Neutrophil (primary cell): ENCODE measurements around the gene ARVCF.
A peak's percentile ranks its signal among the peaks of the same experiment; 100 is the strongest.

Experiments used
- H3K27ac ChIP-seq: fragments of 200-600 bp; sonication (generic); 2 replicates; pipeline ENCODE4 v1.5.1; 2016; ENCODE audit warnings: mild to moderate bottlenecking, moderate library complexity
- H3K27me3 ChIP-seq: fragments of 200-600 bp; sonication (generic); 2 replicates; pipeline ENCODE4 v1.6.0; 2016; ENCODE audit warnings: mild to moderate bottlenecking
- H3K36me3 ChIP-seq: fragments of 200-600 bp; sonication (generic); 2 replicates; pipeline ENCODE4 v1.5.1; 2017
- H3K4me1 ChIP-seq, 2 experiments: fragments of 200-600 bp in 1 of 2; sonication (generic) in 1 of 2; 1 replicate in 1 of 2; 2 replicates in 1 of 2; pipeline versions ENCODE4 v1.5.1 to v1.6.1; 2013 to 2016; ENCODE audit warnings: low read depth in 1 of 2, low read length in 1 of 2, mild to moderate bottlenecking in 1 of 2, moderate library complexity in 1 of 2; ENCODE audit not compliant: control insufficient read depth in 1 of 2, insufficient read depth in 1 of 2
- H3K4me3 ChIP-seq, 2 experiments: fragments of 200-600 bp in 1 of 2; sonication (generic) in 1 of 2; 1 replicate in 1 of 2; 2 replicates in 1 of 2; pipeline ENCODE4 v1.5.1; 2013 to 2016; ENCODE audit warnings: low read depth in 1 of 2, low read length in 1 of 2, mild to moderate bottlenecking in 1 of 2, moderate library complexity in 1 of 2
- H3K9me3 ChIP-seq: fragments of 200-600 bp; sonication (generic); 2 replicates; pipeline ENCODE4 v1.5.1; 2016
- TF ChIP-seq, protein P1 (sequence below): fragments of 200-600 bp; sonication (generic); IDR thresholded peaks from 2 replicates; pipeline ENCODE4 v1.5.1; 2016; ENCODE audit warnings: antibody characterized with exemption

Gene ARVCF

DNA sequence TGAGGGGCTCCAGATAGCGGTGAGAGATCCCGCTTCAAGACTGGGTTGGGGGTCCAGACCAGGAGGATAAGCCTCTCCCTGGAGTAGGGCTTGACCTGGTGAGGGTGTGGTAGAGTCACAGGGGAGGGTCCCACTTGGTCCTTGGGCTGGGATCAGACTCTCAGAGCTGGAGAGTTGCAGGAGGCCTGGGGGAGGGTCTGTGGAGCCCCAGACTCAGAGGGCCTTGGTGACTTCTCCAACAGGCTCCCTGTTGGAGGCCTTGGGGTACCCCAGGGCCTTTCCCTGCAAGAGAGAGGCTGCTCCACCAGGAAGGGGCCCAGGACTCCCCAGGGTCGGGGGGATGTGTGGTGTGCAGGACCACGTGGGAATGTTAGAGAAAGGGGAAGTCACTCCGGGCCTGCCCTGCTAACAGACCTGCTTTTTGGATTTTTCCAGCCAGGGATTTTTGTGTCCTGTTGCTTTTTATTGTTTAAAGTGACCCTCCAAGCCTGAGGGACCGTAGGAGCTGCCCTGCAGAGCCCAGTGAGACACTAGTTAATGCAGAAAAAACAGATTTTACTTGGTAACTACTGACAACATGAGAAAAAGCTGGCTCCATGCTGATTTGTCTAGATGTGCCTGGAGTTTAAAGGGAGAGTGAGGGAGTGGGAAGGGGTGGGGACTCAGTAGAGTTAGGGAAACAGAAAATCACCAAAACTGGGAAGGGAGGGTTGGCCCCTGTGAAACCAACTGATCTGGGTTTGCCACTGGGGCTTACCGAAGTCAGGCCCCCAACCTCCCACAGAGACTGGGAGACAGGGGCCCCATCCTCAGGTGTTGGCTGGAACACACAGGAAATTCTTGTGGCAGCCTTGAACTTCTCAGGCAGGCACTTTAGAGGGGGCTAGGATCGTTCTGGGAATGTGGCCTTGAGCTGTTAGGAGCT is 74.2 kb downstream of the ARVCF start:
- Histone ChIP-seq H3K9me3 (no peaks in the 10 kb centered on the region), H3K4me1 (peaks cover 37 to 51% of the 10 kb centered on the region in 2 experiments), H3K27ac (peak overlapping the region; percentile 63), H3K27me3 (no peaks in the 10 kb centered on the region), H3K36me3 (no peaks in the 10 kb centered on the region), H3K4me3 (peak overlapping the region; percentile 73 to 84)
- TF ChIP-seq, protein P1, sequence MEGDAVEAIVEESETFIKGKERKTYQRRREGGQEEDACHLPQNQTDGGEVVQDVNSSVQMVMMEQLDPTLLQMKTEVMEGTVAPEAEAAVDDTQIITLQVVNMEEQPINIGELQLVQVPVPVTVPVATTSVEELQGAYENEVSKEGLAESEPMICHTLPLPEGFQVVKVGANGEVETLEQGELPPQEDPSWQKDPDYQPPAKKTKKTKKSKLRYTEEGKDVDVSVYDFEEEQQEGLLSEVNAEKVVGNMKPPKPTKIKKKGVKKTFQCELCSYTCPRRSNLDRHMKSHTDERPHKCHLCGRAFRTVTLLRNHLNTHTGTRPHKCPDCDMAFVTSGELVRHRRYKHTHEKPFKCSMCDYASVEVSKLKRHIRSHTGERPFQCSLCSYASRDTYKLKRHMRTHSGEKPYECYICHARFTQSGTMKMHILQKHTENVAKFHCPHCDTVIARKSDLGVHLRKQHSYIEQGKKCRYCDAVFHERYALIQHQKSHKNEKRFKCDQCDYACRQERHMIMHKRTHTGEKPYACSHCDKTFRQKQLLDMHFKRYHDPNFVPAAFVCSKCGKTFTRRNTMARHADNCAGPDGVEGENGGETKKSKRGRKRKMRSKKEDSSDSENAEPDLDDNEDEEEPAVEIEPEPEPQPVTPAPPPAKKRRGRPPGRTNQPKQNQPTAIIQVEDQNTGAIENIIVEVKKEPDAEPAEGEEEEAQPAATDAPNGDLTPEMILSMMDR = no peak

DNA sequence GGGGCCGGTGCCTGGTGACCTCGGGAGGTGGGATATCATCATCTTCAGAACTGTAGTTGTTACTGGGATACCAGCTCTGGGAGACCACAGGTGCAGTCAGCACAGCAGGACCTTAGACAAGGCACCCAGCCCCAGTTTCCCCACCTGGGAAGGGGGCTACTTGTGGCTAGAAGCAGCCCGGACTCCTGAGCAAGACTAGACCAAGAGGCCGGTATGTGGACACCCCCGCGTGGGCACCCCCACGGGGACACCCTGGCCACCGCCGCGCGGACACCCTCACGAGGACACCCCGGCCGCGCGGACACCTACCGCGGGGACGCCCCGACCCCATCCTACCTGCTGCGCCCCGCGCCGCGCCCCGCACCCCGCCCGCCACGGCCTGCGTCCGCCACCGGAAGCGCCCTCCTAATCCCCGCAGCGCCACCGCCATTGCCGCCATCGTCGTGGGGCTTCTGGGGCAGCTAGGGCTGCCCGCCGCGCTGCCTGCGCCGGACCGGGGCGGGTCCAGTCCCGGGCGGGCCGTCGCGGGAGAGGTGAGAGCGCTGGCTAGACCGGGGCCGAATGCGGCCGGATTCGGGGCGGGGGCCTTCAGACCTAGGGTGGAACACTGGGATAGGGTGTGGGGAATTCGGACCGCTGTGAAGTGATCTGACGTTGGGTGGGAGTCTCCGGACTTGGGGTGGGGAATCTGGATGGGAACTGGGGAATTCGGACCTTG is 75.1 kb downstream of the ARVCF start, which contains the start of the genes COMT and TXNRD2:
COMT (plus strand) TSS at position 408 of the 718 bp plus-strand sequence. CDS start 20,755 bp downstream, outside the sequence.
TXNRD2 (minus strand) TSS at position 454 of the 718 bp plus-strand sequence; CDS start at position 439, 15 bp downstream.
- Histone ChIP-seq H3K4me1 (peaks cover 33 to 46% of the 10 kb centered on the region in 2 experiments), H3K36me3 (no peaks in the 10 kb centered on the region), H3K27ac (peak within 1 kb of the TSS; percentile 63)

DNA sequence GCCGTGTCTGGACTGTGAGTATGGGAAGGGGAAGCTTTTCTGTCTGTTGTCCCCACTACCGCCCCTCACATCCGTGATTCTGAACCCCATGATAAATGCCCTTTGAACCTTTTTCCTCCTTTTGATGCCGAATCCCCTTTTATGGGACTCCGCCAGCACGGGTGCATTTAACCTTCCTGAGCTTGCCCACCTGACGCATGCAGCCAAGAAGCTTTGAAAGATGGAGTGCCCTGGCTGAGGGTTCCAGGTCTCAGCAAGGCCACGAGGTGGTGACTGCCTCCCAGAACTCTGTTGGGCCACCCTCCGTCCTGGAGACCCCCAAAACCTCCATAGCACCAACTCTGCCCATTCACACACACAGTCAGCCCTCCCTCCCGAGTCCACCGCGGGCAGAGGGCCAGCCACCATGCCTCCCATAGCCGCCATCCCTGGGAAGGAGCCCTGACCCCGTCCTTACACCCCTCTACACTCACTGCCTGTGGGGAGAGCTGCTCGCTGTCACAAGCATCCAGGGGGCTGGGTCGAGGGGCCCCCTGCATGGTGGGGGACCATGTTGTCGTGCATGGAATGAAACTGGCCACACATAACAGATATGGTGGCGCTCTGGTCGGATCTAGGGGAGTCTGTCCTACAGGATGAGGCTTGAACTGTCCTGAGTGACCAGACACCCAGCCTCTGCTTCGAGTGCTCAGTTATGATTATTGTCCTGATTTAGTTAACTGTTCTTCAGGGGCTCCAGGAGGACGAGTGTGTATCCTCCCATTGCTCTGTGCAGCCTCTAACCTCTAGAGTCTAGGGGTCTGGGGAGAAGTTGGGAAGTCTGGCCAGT is 75.9 kb downstream of the ARVCF start:
- Histone ChIP-seq H3K36me3 (no peaks in the 10 kb centered on the region), H3K9me3 (no peaks in the 10 kb centered on the region), H3K27me3 (no peaks in the 10 kb centered on the region), H3K4me3 (peak overlapping the region; percentile 73 to 84), H3K4me1 (peaks cover 33 to 46% of the 10 kb centered on the region in 2 experiments), H3K27ac (peak overlapping the region; percentile 63)
- TF ChIP-seq, protein P1 = no peak

More for the DNA sequence above, 75.1 kb downstream of the ARVCF start, which contains the start of the genes COMT and TXNRD2:
- Histone ChIP-seq H3K9me3 (no peaks in the 10 kb centered on the region), H3K4me3 (peak within 1 kb of the TSS; percentile 73 to 84), H3K27me3 (no peaks in the 10 kb centered on the region)
- TF ChIP-seq, protein P1 = no peak

DNA sequence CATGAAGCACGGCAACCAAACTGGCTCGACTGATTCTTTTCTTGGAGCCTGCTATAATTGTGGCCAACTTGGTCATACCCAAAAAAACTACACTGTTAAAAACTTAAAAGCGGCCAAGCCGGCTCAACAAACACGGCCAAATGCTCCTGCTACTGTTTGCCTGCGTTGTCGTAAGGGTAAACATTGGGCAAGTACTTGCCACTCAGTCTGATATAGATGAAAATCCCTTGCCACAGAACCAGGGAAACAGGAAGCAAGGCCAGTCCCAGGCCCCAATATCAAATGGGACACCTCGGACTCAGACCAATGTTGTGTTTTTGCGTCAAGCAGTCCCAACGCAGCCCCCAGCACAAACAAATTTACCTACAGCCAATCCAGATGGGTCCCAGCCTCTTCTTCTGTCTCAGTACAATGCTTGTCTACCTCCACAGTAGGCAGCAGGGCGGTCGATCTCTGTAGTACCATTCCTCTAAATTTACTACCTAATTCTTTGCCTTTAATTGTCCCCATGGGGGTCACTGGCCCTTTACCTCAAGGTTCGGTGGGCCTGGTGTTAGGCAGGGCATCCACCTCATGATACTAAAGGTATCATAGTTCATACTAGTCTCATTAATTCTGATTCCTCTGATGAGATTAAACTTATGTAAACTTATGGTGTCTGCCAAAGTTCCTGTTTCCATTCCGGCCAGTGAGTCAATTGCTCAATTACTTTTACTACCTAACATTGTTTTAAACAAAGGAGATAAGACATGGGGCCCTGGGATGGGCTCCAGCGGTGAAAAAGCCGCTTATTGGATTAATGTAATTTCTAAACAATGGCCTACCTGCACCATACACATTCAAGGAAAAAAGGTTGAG is 78.8 kb downstream of the ARVCF start:
- TF ChIP-seq, protein P1 = no peak
- Histone ChIP-seq H3K27ac (peak overlapping the region; percentile 43), H3K9me3 (no peaks in the 10 kb centered on the region), H3K36me3 (no peaks in the 10 kb centered on the region), H3K27me3 (no peaks in the 10 kb centered on the region), H3K4me3 (no peak overlapping the region), H3K4me1 (peaks cover 24 to 33% of the 10 kb centered on the region in 2 experiments)
